WTC11 (cell line): ENCODE results near the gene C5orf15. TPM values are rescaled to one million over a fixed set of nuclear protein-coding genes. Genes with fewer than 3 reads are reported as not detected.

Experiments
- AR ChIP-seq: fragments of 250-450 bp; sonication (Bioruptor Pico); IDR thresholded peaks from 2 replicates; pipeline ENCODE4 v1.9.0; 2021; ENCODE audit warnings: mild to moderate bottlenecking
- ATF2 ChIP-seq: sonication (generic); formaldehyde crosslinking; IDR thresholded peaks from 2 replicates; pipeline ENCODE4 v1.8.1; 2022; ENCODE audit warnings: low read depth, missing genetic modification reagents, borderline replicate concordance
- E2F1 ChIP-seq: sonication (generic); formaldehyde crosslinking; IDR thresholded peaks from 2 replicates; pipeline ENCODE4 v1.8.0; 2022; ENCODE audit warnings: mild to moderate bottlenecking, missing genetic modification reagents
- ELF4 ChIP-seq: sonication (generic); formaldehyde crosslinking; IDR thresholded peaks from 2 replicates; pipeline ENCODE4 v1.8.1; 2022; ENCODE audit warnings: low read depth, mild to moderate bottlenecking, moderate library complexity, missing genetic modification reagents
- FOXK1 ChIP-seq: sonication (generic); formaldehyde crosslinking; IDR thresholded peaks from 2 replicates; pipeline ENCODE4 v1.8.0; 2022; ENCODE audit warnings: mild to moderate bottlenecking, moderate library complexity, missing genetic modification reagents
- GTF2I ChIP-seq: fragments of 250-450 bp; sonication (Bioruptor Pico); conservative IDR thresholded peaks from 2 replicates; pipeline ENCODE4 v1.4.0; 2021; ENCODE audit warnings: mild to moderate bottlenecking
- HMGA2 ChIP-seq: fragments of 250-450 bp; sonication (Bioruptor Pico); IDR thresholded peaks from 2 replicates; pipeline ENCODE4 v1.4.0; 2021; ENCODE audit warnings: mild to moderate bottlenecking, moderate library complexity
- MAX ChIP-seq: sonication (generic); formaldehyde crosslinking; IDR thresholded peaks from 2 replicates; pipeline ENCODE4 v1.8.0; 2022; ENCODE audit warnings: mild to moderate bottlenecking, missing genetic modification reagents
- MLX ChIP-seq: sonication (generic); formaldehyde crosslinking; IDR thresholded peaks from 2 replicates; pipeline ENCODE4 v1.8.1; 2023; ENCODE audit warnings: mild to moderate bottlenecking, missing genetic modification reagents, moderate library complexity
- PRDM15 ChIP-seq: sonication (generic); formaldehyde crosslinking; IDR thresholded peaks from 2 replicates; pipeline ENCODE4 v1.8.0; 2022; ENCODE audit warnings: missing genetic modification reagents
- PREB ChIP-seq: sonication (generic); formaldehyde crosslinking; IDR thresholded peaks from 2 replicates; pipeline ENCODE4 v1.8.1; 2022; ENCODE audit warnings: mild to moderate bottlenecking, missing genetic modification reagents, moderate library complexity, borderline replicate concordance
- SMAD4 ChIP-seq: sonication (generic); formaldehyde crosslinking; IDR thresholded peaks from 2 replicates; pipeline ENCODE4 v1.8.0; 2022; ENCODE audit warnings: mild to moderate bottlenecking, missing genetic modification reagents
- SOX15 ChIP-seq: fragments of 250-450 bp; sonication (Bioruptor Pico); IDR thresholded peaks from 2 replicates; pipeline ENCODE4 v1.9.0; 2021; ENCODE audit warnings: mild to moderate bottlenecking
- TEAD1 ChIP-seq: sonication (generic); formaldehyde crosslinking; IDR thresholded peaks from 2 replicates; pipeline ENCODE4 v1.8.0; 2022; ENCODE audit warnings: mild to moderate bottlenecking, missing genetic modification reagents
- USF2 ChIP-seq: sonication (generic); formaldehyde crosslinking; IDR thresholded peaks from 2 replicates; pipeline ENCODE4 v1.8.1; 2023; ENCODE audit warnings: mild to moderate bottlenecking, missing genetic modification reagents, moderate library complexity
- ZNF317 ChIP-seq: sonication (generic); formaldehyde crosslinking; IDR thresholded peaks from 2 replicates; pipeline ENCODE4 v1.8.1; 2023; ENCODE audit warnings: low read depth, mild to moderate bottlenecking, moderate library complexity, missing genetic modification reagents, borderline replicate concordance
- total RNA-seq: library from RNA; stranded (reverse); gene quantifications from 3 replicates; pipeline ENCODE4 v1.2.3, GENCODE V29; 2021
- TF ChIP-seq, protein P1 (sequence below): sonication (generic); formaldehyde crosslinking; IDR thresholded peaks from 2 replicates; pipeline ENCODE4 v1.8.1; 2023; ENCODE audit warnings: mild to moderate bottlenecking, missing genetic modification reagents, borderline replicate concordance
- TF ChIP-seq, protein P2 (sequence below): sonication (generic); formaldehyde crosslinking; conservative IDR thresholded peaks from 2 replicates; pipeline ENCODE4 v1.8.1; 2023; ENCODE audit warnings: mild to moderate bottlenecking, low read depth, missing genetic modification reagents, moderate library complexity

The C5orf15 gene
- total RNA-seq, 1 experiment from 2014 or later = 32.7 TPM

DNA sequence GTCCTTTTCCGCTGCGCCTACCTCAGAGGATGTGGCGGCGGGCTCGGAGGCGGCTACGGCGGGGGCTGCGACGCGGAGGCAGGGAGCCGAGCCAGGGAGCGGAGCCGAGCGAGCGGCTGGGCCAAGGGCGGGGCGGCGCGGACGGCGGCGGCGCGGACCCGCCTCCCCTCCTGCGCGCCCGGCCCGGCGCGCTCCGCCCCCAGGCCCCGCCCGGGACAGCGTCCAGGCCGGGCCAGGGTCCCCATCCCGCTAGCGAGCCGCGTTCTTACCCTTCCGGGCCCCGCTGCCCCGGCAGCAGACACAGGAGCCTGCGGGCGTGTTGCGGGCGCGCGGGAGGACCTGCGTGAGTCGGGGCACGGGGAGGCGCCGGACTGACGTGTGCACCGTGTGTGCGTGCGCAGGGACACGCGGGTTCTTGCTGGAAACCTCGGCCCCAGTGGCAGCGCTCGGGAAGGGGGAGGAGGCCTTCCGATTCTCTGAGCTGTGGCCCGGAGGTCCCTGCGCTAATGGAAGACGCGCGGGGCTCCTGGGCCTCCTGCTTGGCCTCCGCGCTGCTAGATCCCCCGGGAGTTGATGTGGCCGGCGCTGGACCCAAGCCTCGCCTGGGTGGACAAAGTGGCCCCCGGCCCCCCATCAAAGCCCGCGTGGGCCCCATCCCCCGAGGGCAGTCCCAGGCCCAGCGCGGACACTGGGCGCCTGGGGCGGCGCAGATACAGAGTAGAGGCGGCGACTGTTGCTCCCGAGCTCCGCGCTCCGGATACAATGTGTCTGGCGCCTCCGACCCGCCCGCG, 36.4 kb upstream of the C5orf15 start, which contains the start of gene VDAC1 (continued):
- TF ChIP-seq E2F1 (no peak), MLX (no peak; the same call in 1 of the 2 replicates), ATF2 (CRISPR knock-in tag) (no peak), SMAD4 (CRISPR knock-in tag) (no peak), ZNF317 (CRISPR knock-in tag) (no peak), PRDM15 (CRISPR knock-in tag) (0 out of 2 replicates have a peak, but pooled peaks have one; percentile 18), TEAD1 (no peak), USF2 (CRISPR knock-in tag) (no peak), GTF2I (CRISPR knock-in tag) (no peak), AR (no peak), PREB (CRISPR knock-in tag) (no peak), MAX (no peak), FOXK1 (no peak), ELF4 (CRISPR knock-in tag) (0 out of 2 replicates have a peak, but pooled peaks have one; percentile 7), SOX15 (CRISPR knock-in tag) (no peak), HMGA2 (CRISPR knock-in tag) (no peak)
- TF ChIP-seq, protein P1, sequence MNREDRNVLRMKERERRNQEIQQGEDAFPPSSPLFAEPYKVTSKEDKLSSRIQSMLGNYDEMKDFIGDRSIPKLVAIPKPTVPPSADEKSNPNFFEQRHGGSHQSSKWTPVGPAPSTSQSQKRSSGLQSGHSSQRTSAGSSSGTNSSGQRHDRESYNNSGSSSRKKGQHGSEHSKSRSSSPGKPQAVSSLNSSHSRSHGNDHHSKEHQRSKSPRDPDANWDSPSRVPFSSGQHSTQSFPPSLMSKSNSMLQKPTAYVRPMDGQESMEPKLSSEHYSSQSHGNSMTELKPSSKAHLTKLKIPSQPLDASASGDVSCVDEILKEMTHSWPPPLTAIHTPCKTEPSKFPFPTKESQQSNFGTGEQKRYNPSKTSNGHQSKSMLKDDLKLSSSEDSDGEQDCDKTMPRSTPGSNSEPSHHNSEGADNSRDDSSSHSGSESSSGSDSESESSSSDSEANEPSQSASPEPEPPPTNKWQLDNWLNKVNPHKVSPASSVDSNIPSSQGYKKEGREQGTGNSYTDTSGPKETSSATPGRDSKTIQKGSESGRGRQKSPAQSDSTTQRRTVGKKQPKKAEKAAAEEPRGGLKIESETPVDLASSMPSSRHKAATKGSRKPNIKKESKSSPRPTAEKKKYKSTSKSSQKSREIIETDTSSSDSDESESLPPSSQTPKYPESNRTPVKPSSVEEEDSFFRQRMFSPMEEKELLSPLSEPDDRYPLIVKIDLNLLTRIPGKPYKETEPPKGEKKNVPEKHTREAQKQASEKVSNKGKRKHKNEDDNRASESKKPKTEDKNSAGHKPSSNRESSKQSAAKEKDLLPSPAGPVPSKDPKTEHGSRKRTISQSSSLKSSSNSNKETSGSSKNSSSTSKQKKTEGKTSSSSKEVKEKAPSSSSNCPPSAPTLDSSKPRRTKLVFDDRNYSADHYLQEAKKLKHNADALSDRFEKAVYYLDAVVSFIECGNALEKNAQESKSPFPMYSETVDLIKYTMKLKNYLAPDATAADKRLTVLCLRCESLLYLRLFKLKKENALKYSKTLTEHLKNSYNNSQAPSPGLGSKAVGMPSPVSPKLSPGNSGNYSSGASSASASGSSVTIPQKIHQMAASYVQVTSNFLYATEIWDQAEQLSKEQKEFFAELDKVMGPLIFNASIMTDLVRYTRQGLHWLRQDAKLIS (CRISPR knock-in tag) = no peak
- TF ChIP-seq, protein P2, sequence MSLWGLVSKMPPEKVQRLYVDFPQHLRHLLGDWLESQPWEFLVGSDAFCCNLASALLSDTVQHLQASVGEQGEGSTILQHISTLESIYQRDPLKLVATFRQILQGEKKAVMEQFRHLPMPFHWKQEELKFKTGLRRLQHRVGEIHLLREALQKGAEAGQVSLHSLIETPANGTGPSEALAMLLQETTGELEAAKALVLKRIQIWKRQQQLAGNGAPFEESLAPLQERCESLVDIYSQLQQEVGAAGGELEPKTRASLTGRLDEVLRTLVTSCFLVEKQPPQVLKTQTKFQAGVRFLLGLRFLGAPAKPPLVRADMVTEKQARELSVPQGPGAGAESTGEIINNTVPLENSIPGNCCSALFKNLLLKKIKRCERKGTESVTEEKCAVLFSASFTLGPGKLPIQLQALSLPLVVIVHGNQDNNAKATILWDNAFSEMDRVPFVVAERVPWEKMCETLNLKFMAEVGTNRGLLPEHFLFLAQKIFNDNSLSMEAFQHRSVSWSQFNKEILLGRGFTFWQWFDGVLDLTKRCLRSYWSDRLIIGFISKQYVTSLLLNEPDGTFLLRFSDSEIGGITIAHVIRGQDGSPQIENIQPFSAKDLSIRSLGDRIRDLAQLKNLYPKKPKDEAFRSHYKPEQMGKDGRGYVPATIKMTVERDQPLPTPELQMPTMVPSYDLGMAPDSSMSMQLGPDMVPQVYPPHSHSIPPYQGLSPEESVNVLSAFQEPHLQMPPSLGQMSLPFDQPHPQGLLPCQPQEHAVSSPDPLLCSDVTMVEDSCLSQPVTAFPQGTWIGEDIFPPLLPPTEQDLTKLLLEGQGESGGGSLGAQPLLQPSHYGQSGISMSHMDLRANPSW (CRISPR knock-in tag) = no peak
